Left renal pelvis (tissue), 4 donors: Measurements from ENCODE around the gene ARTN. TPM values are rescaled to one million over a fixed set of nuclear protein-coding genes. Genes with fewer than 3 reads are reported as not detected.

Experiments
- DNase-seq, 4 donors: peaks; one replicate each; pipeline ENCODE4 v3.0.0-alpha.2; 2013; ENCODE audit warnings: low read depth in 4 of 4, low spot score in 3 of 4
- polyA plus RNA-seq, 4 donors: library from polyadenylated mRNA; unstranded; fragments of 120-200 nt; gene quantifications; one replicate each; pipeline ENCODE4 v1.2.1, GENCODE V29; 2013; ENCODE audit not compliant: insufficient read length in 4 of 4

The ARTN gene
- polyA plus RNA-seq, 4 donors, result 1.1 to 2.8 (median 2.0) TPM

DNA sequence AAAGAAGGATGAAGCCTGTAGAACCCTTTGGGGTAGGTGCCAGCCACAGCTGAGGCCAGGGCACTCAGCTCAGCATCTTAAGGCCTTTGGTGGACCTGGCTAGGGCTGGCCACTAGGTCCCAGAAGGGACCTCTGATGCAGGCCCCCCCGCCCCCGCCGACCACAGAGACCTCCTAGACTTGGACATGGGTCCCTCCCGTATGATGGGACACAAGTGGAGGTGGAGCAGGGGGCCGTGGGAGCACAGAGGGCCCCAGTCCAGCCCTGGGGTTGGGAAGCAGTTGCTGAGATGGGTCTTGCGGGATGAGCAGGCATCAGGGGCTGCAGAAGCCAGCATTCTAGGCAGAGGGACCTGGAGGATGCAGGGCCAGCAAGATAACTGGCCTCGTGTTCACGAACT lies 48.6 kb downstream of the ARTN start:
- no peak for DNase-seq

DNA sequence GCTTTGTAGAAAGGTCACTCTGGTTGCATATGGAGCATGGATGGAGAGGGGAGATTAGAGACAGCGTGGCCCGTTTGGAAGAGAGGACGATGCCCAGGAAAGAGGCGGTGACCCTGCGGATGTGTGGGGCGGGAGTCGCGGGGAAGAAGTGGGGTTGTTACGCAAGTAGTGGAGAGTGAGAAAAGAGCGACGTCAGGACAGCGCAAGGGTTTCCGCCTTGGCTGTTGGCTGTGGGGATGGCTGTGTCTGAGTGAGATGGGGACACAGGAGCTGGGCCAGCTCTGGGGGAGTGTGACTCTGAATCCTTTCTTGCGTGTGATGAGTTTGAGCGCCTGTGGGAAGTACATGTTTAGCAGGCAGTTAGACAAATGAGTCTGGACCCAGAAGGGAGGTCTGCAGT lies 49.2 kb downstream of the ARTN start:
- DNase-seq, result no peak

DNA sequence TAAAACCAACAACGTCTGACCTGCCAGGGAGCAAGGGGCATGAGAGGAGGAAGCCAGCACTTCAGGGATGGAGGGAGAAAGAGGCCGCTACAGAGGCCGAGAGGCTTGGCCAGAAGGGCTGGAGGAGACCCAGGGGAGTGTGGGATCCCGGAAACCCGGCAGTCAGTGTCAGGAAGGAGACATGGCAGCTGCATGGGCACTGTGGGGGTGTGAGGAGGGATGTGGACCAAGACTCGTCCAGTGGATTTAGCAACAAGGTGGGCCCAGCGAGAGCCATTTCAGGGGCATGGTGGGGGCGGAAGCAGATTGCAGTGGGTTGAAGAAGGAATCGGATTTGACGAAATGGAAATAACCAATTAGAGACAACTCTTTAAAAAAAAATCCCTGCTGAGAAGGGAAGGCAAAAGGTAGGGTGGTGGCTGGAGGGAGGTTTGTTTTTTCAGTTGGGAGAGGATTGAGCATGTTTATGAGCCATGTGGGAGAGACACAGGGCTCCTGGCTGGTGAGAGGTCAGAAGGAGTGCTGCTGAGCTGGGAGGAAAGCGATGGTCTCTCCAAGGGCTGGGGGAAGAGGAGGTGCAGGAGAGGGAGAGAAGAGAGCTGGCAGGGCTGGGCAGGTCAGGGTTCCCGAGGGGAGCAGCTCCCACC lies 49.8 kb downstream of the ARTN start:
- no peak for DNase-seq

DNA sequence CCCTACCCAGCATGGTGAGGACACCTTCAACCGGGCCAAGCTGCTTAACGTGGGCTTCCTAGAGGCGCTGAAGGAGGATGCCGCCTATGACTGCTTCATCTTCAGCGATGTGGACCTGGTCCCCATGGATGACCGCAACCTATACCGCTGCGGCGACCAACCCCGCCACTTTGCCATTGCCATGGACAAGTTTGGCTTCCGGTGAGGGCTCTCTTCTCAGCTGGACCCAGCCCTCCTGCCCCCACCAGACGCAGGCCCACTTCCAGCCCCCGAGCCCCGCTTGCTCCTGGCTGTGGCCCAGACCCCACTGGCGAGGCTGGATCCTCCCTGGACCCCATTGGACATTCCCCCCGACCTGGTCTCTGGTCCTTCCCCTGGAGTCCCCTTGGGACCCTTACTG lies 51.3 kb downstream of the ARTN start:
- DNase-seq, result no peak

DNA sequence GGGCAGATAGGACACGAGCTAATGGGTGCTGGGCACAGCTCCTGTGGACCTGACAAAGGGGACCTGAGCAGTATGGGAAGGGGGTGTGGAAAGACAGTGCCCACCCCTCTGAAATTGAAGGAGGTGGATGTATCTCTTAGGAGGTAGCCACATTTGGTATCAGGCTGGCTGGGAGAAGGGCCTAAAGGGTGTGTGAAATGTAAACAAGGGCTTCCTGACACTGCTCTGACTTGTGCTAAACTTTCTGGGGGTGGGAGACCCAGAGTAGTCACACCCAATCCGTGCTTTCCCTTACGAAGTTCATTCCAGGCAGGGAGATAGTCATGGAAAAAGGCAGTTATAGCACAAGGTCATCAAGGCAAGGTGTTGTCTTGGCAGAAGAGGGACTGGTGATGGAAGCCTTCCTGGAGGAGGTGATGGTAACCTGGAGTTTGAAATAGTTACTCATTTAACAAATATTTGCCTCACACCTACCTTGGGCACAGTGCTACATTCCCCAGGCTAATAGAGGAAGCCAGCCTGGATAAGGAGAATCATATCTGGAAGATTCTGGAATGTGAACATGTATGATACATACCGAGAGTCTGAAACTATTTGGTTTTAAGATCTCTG lies 52.5 kb downstream of the ARTN start:
- DNase-seq, result no peak

DNA sequence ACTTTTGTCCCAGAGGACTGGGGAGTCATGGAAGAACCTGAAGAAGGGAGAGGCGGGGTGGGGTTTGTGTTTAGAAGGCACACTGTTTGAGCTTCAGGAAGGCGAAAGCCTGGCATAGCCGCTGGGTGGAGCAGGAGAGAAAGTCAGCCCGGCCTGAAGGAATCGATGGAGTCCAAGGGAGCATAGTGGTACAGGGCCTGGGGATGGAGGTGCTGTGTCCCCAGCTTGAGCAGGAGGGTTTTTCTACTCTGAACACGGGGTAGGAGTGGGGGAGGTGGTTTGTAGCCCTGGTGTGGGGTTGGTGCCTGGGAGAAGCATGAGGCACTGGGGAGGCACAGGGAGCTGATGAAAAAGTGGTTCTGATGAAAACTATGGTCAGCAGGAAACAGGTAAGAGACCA lies 53.1 kb downstream of the ARTN start:
- DNase-seq, result no peak

Other genes starting within 250 kb of the ARTN start
- gene ST3GAL3, start 226.3 kb upstream of the ARTN start, polyA plus RNA-seq, result 10 to 100 TPM; 19.8 to 28.7 (median 23.0) TPM
- gene IPO13, start 13.1 kb downstream of the ARTN start, polyA plus RNA-seq, result 10 to 100 TPM; 23.4 to 46.2 (median 36.1) TPM
- gene DPH2, start 36.2 kb downstream of the ARTN start, polyA plus RNA-seq, result 10 to 100 TPM; 15.6 to 23.5 (median 20.5) TPM
- 100 to 1,000 TPM in 3 of 4 donors, 10 to 100 TPM in 1; 69.3 to 158 (median 130) TPM for gene ATP6V0B, start 41.2 kb downstream of the ARTN start, polyA plus RNA-seq
- 10 to 100 TPM; 36.3 to 55.4 (median 41.8) TPM for gene B4GALT2, start 45.4 kb downstream of the ARTN start, polyA plus RNA-seq
- gene CCDC24, start 57.8 kb downstream of the ARTN start, polyA plus RNA-seq, result 10 to 100 TPM in 3 of 4 donors, 1 to 10 TPM in 1; 3.2 to 29.8 (median 16.4) TPM
- 1 to 10 TPM; 5.6 to 8.9 (median 7.7) TPM for gene SLC6A9, start 97.7 kb downstream of the ARTN start, polyA plus RNA-seq
- under 1 TPM in 2 of 4 donors, not detected in 2; 0.16 to 0.93 TPM for gene KLF17, start 185.0 kb downstream of the ARTN start, polyA plus RNA-seq
- gene KLF18, start 207.8 kb downstream of the ARTN start, polyA plus RNA-seq, result not detected